ENCODE measurements around the gene PIK3CD. TPM values are rescaled to one million over a fixed set of nuclear protein-coding genes. Genes with fewer than 3 reads are reported as not detected.

PIK3CD gene
- total and polyA plus RNA-seq, 7 donors: 0.44 to 2.5 (median 0.93) TPM

GRCh38 chr1:9764550-9764949, 113.0 kb downstream of the PIK3CD start:
- no peak for TF ChIP-seq CTCF (IDR thresholded peaks at IDR 0.05)
- Histone ChIP-seq H3K4me3 (no peak overlapping the region), H3K9me3 (no peaks in the 10 kb centered on the region), H3K4me1 (peaks cover 3% of the 10 kb centered on the region), H3K36me3 (ENCODE audit: insufficient read depth in 1 of 2, low read depth in 1 of 2) (no peaks in the 10 kb centered on the region), H3K27me3 (ENCODE audit: insufficient read depth in 3 of 3, low read length in 2 of 3) (no peaks in the 10 kb centered on the region), H3K27ac (no peak overlapping the region)
- ATAC-seq (no peak), DNase-seq (no peak)
- 71 to 77% (median 76%) methylated on average over 3 of the region's 3 CpGs for WGBS, 3 donors
- intact Hi-C loops (cut with DNase I): no loop called here

- Histone ChIP-seq H3K4me1 (no peaks in the 10 kb centered on the region), H3K27me3 (ENCODE audit: insufficient read depth in 3 of 3, low read length in 2 of 3) (no peaks in the 10 kb centered on the region), H3K27ac (no peak overlapping the region), H3K9me3 (no peaks in the 10 kb centered on the region), H3K4me3 (no peak overlapping the region), H3K36me3 (ENCODE audit: insufficient read depth in 1 of 2, low read depth in 1 of 2) (no peaks in the 10 kb centered on the region)
- TF ChIP-seq CTCF (IDR thresholded peaks at IDR 0.05): no peak
- DNase-seq: no peak
- WGBS, 3 donors: 94 to 97% (median 97%) methylated on average over 15 of the region's 15 CpGs
- intact Hi-C loops (cut with DNase I): no loop called here
- ATAC-seq: no peak
Measured at GRCh38 chr1:9766759-9767442, 115.4 kb downstream of the PIK3CD start.

GRCh38 chr1:9767964-9768668, 116.6 kb downstream of the PIK3CD start:
- H3K36me3 ChIP-seq (ENCODE audit: insufficient read depth in 1 of 2, low read depth in 1 of 2): peaks cover 0 to 11% of the 10 kb centered on the region in 2 donors
- H3K27me3 ChIP-seq (ENCODE audit: insufficient read depth in 3 of 3, low read length in 2 of 3): no peaks in the 10 kb centered on the region
- H3K4me3 ChIP-seq: no peak overlapping the region
- ATAC-seq: no peak
- H3K4me1 ChIP-seq: no peaks in the 10 kb centered on the region
- H3K9me3 ChIP-seq: no peaks in the 10 kb centered on the region
- no peak for TF ChIP-seq CTCF (IDR thresholded peaks at IDR 0.05)
- 93 to 97% (median 96%) methylated on average over 21 to 24 of the region's 24 CpGs for WGBS, 3 donors
- H3K27ac ChIP-seq: no peak overlapping the region
- intact Hi-C loops (cut with DNase I): no loop called here
- no peak for DNase-seq

GRCh38 chr1:9768983-9769382, 117.5 kb downstream of the PIK3CD start:
- H3K36me3 ChIP-seq (ENCODE audit: insufficient read depth in 1 of 2, low read depth in 1 of 2): peaks cover 0 to 12% of the 10 kb centered on the region in 2 donors
- ATAC-seq: no peak
- no peak overlapping the region for H3K27ac ChIP-seq
- intact Hi-C loops (cut with DNase I): no loop called here
- H3K27me3 ChIP-seq (ENCODE audit: insufficient read depth in 3 of 3, low read length in 2 of 3): no peaks in the 10 kb centered on the region
- no peaks in the 10 kb centered on the region for H3K9me3 ChIP-seq
- DNase-seq: no peak
- H3K4me1 ChIP-seq: no peaks in the 10 kb centered on the region
- TF ChIP-seq CTCF (IDR thresholded peaks at IDR 0.05): no peak
- 76 to 86% (median 85%) methylated on average over 3 of the region's 3 CpGs for WGBS, 3 donors
- H3K4me3 ChIP-seq: no peak overlapping the region
